Measurements from ENCODE around the gene SBNO2.

DNA sequence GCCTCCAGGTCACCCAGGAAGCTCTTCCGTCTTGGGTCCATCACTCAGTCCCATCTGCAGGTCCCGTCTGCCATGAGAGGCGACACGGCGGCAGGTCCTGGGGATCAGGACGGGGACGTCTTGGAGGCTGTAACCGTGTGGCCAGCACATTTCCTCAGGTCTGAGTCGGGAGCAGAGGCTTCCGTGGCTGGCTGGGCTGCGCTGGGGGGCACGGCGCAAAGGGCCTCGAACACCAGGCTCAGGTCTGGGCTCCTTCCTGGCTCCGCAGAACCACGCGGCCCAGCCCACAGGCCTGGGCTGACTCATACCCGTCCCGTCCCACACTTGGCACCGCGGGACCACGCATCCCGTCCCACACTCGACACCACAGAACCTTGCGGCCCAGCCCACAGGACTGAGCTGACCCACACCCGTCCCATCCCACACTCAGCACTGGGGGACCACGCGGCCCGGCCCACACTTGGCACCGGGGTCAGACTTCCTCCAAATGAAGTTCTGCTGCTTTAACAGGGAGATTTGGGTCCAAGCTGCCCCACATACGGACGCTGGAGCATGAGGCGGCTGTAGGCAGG is 30.2 kb downstream of the SBNO2 start:
- TF ChIP-seq, protein P1, sequence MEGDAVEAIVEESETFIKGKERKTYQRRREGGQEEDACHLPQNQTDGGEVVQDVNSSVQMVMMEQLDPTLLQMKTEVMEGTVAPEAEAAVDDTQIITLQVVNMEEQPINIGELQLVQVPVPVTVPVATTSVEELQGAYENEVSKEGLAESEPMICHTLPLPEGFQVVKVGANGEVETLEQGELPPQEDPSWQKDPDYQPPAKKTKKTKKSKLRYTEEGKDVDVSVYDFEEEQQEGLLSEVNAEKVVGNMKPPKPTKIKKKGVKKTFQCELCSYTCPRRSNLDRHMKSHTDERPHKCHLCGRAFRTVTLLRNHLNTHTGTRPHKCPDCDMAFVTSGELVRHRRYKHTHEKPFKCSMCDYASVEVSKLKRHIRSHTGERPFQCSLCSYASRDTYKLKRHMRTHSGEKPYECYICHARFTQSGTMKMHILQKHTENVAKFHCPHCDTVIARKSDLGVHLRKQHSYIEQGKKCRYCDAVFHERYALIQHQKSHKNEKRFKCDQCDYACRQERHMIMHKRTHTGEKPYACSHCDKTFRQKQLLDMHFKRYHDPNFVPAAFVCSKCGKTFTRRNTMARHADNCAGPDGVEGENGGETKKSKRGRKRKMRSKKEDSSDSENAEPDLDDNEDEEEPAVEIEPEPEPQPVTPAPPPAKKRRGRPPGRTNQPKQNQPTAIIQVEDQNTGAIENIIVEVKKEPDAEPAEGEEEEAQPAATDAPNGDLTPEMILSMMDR (IDR thresholded peaks at IDR 0.05): no peak
- TF ChIP-seq GABPA (IDR thresholded peaks at IDR 0.05; ENCODE audit: low read depth): no peak
- no peak for TF ChIP-seq PBX3 (IDR thresholded peaks at IDR 0.05)

Measured in SK-N-SH (cell line).